Activated gamma-delta T cell (primary cell): Measurements from ENCODE around the gene RBP3.

Experiments used
- DNase-seq: peaks from one replicate; lab custom pipeline; 2025; lab: John Stamatoyannopoulos, UW

RBP3 gene

DNA sequence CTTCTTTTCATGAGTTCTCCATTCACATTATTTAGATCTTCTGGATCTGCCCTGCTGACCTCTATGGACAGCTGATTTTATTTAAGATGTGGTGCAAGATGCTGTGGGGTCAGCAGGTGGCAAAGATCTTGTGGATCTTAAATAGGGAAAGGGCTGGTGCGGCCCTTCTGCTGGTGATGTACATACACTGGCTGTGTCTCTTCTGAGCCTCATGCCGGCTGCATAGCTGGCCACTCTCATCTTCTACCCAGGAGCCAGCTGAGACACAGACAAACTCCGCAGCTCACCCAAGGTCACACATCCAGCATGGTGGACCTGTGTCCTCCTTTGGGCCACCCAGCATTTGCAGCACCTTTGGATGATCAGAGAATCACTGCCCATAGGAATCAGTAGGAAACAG lies 9.7 kb downstream of the RBP3 start:
- DNase-seq, result no peak

DNA sequence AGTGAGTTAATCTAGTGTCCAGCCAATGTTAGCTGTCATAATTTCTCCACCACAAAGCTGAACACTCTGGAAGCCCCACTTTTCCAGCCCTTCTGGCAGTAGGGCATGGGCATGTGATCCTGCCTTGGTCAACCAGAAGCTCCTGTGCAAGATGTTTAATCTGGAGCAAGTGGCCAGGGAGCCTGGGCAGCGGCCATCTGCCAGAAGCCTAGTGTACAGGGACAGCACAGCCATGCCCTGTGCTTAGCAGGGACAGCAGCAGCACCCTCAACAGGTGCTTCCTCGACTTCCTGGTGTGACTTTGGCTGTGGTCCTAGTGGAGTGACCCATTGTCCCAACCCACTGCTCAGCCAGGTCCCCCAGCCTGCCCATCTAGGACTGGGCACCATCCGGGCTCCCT lies 10.3 kb downstream of the RBP3 start:
- DNase-seq, result no peak

DNA sequence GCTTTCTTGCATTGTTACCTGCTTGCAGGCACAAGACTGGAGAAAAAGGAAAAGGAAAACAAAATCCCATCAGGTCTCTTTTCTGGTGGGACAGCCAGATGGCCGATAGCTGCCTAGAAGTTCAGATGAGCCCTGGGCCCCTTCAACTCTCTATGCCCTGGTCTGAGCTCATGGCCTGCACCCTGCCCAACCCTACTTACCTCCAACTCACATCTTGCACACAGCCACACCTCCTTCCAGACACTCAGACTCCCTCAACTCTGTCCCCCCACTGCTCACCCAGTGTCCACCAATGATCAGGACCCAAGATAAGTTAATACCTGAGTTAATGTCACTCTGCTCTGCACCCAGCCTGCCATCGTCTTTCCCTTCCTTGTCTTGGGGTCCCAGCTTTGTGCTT lies 10.9 kb downstream of the RBP3 start:
- DNase-seq, result no peak

DNA sequence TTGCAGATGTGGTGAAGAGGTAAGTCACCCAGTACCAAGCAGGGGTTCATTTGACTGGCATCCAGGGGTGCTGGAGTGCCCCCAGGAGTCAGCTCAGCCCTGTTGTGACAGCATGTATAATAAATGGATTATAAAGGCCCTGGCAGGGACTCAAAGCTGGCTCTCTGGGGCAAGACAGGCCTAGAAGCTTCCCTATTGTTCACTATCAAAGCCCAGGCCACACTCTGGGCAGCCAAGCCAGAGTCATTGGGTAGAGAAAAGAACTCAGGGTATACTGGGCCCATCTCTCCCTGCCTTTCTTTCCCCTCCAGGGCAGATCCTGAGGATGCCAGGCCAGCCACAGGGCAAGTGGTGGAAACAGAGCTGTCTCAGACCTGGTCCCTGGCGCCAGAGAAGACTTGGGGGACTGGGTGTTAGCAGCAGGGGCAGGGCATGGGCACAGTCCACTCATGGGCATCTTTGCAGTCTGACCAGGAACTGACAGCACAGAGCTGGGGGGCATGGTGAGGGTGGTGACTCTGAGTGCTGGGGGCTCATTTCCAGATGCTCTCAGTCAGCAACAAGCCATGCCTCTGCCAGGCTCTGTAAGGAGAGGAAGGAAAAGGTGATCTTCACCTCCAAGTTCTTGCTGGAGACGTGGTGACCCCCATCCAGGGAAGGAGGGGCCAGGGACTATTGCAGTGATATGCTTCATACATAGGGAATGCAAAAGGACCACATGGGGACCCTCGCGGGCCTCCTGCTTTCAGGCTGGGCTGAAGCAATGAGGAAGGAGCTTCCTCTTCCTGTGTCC lies 11.7 kb downstream of the RBP3 start:
- DNase-seq, result no peak

DNA sequence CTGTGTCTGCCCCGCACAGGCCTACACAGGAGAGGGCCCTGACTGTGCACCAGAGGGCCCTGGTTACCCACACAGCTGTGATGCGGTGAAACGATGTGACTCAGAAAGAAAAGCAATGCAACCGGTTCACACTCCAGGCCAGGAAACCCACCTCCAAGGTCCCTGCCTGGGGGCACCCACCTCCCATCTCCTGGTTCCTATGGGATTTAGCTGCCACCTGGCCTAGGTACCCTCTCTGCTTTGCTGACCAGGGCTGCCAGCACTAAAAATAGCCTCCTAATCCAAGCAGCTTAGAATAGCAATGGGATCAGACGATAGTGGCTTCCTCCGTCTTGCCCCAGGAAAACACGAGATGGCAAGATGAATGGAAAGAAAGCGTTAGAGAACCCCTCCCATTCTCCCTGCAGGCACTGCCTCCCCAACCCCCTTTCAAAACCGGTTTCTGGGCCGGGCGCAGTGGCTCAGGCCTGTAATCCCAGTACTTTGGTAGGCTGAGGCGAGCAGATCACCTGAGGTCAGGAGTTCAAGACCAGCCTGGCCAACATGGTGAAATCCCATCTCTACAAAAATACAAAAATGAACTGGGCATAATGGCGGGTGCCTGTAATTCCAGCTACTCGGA lies 12.4 kb downstream of the RBP3 start:
- DNase-seq, result no peak

DNA sequence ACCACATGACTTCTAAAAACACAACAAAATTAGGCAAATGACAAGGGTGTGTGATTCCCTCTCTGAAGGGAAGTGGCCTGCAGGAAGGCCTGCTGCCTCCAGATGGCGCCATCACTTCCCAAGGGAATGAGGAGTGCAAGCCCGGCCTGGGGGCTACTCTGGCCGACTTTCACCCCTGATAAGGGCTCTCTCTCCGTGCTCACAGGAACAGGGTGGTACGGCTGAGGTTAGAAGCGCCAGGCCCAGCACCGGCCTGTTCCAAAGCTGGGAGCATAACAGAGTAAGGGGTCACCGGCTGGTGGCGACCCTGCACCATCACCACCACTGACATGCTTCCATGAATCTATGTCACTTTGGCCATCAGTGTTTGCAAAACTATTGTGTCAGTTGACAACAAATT lies 13.1 kb downstream of the RBP3 start:
- DNase-seq, result no peak

DNA sequence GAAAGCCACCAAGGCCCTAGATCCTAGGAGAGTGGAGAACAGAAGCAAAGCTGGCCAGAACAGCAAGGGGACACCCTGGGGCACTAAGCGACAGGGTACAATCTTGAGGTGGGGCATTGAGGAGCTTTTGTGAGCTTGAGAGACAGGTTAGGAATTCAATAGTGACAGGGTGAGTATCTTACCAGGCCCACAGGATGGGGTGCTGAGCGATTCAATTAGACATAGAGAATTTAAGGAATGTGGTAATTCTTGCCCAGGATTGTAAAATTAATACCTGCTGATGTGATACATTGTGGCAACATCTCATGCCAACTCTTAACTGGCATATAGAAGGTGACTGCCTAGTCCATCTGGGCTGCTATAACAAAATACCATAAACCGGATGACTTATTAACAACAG lies 14.0 kb downstream of the RBP3 start:
- no peak for DNase-seq

DNA sequence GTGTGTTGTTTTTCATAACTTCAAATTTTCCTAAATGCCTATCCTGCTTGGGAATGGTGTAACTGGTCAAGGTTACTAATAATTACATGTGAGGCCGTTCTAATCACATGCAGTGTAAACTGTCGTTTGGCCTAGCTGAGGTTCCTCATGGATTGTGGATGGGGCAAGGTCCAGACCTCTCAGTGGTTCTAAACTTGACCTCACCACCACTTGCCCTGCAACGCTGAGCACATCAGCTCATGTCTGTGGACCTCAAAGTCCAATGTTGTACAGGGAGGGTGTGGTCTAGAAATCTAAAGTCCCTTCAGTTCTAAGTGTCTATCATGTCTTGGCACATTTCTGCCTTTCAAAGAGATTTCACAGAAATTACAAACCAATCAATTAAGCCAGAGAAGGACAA lies 15.6 kb downstream of the RBP3 start:
- DNase-seq, result no peak

DNA sequence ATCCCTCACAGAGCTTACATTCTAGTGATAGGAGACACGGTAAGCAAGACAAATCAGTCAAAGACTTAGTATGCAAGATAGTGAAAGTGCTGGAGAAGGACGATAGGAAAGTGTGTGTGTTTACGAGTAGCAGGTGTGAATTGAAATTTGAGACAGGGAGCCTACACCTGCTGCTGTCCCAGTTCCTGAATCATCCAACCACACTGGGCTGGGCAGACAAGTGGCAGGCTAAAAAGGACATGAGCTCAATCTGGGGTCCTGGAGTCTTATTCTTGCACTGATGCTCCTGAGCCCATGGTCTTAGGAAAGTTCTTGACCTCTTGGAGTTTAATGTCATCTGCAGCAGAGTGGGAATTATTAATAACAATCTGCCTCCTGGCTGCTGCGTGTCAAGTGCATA lies 16.2 kb downstream of the RBP3 start:
- no peak for DNase-seq

DNA sequence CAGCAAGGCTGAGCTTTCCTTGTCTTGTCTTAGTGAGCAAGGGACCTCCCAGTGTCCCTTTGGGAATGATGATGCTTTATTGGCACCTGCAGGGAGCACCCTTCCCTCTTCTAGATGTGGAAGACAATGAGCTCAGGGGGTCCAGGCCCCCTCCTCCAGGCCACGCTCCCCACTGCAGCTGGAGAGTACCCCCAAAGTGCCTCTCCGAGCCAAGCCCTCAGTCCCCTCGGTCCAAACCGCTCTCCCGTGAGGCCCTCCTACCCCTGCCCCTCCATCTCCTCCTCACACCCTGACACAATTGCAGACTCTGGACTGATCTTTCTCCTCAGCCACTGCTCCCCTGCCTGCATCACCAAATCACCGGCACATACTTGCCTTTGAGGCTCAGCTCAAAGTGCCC lies 16.7 kb downstream of the RBP3 start:
- DNase-seq, result no peak

DNA sequence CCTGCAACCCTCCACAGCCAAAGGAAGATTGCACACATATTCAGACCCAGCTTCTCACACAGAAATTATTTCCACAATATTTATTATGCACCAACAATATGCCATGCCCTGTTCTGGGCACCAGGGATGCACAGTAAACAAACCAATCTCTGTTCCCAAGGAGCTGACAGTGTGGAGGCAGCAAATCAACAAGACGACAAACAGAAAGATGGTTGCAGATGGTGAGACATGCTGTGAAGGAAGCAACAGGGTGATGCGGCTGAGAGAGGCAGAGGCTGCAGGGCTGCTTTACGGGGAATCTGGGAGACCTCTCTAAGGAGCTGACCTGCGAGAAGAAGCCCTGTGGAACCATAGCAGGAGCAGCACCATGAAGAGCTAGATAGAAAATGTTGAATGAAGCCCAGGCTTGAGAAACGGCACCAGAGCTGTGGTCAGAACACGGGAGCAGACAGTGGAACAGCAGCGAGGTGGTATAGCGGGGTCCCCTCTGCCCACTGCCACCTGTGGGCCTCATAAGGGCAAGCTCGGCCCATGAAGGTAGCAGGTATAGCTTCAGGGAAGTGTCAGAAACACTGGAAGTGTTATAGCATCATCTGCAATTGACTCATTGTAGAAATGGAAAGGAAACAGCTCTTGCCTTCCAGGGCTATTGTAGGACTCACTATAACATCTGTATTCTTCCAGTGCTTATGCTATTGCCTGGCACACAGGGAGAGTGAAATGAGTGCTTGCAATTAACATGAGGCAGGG lies 17.4 kb downstream of the RBP3 start:
- no peak for DNase-seq

DNA sequence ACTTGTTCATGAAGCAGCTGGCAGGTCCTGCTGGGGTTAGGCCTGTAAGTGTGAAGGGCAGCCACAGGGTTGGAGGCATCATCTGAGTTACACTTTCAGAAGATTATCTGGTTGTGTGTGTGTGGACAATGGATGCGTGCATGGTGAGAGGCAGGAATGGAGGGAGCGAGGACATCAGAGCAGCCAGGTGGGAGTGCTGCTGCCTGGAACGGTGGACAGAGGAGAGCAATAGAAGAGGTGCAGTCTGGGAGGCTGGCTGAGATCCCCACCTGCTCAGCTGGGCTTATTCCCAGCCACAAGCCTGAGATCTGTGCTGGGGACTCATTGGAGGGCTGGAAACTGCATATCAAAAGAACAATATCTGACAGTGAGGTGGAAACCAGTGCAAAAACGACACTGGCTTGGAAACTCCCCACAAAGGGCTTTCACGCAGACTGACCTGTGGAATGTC lies 18.0 kb downstream of the RBP3 start:
- DNase-seq, result no peak

DNA sequence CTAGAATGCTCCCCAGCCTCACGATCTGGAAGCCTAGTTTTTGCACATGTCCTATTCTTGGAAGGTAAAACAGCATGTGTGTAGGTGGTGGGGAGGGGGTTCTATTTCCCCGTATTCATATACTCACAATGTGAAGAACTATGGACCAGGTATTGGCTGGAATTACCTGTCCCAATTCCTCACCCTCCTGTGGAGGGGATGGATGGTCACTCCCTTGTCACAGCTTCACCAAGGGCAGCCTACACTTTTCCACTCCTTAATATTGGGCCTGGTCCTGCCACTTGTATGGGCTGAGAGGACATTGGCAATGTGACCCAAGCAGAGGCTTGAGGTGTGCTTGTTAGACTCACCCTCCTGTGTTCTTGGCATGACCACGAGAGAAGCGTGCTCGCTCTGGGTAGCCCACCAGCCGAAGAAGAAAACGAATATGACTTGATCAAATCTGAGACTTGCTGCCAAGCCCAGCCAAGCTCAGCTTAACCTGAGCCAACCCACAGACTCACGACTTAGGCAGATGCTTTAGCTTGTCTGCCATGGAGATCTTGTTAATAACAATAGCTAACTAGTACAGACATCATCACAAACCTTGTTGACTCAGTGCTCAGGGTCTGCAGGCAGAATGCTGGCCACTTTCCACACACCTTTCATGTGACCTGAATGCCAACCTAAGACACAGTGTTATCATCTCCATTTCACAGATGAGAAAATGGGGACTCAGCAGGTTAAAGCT lies 18.7 kb downstream of the RBP3 start:
- DNase-seq, result no peak

DNA sequence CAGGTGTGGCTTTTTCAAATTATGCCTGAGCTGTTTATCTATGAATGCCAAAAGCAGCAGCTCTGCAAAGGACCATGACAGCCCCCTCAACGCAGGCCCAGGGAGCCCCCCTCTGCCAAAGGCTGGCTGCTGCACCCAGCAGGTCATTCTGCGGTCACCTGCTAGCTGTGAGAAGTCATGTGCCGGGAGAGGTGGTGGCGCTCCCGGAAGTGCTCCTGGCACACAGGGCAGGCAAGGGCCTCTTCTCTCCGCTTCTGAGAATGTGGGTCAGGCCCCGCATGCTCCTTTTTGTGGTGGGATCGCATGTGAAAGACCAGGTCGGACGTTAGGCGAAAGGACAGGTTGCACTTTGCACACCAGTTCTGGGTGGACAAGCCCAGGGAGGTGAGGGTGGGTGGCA lies 19.5 kb downstream of the RBP3 start:
- DNase-seq, result no peak

DNA sequence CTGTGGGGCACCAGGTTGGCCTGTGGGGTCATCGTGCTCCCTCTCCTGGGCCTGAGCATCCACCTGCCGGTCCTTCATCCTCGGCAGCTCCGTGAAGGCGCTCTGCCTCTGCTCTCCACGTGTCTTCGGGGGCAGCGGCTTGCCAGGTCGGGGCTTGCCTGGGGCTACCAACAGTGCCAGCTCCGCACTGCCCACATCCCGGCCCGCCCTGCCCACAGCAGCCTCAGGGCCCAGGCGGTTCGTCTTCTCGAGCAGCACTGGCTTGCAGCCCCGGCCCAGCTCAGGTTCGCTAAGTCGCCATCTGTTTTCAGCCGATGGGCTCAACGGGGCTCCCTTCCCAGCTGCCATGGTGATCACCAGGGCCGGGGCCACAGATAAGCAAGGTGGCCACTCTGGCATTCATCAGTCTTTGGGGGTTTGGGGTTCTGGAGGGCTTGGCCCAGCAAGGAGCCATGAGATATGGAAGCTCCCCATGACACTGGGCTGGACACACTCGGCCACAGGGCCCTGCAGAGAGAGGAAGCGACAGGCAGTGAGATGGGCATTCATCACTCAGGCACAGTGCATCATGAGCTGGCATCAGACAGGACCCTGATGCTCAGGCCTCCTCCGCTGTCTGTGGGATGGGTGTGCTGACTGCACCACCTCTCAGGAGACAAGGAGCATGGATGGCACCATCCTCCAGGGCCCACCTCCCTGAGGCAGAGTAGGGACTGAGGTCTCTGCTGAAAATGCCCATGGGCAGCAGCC lies 20.4 kb downstream of the RBP3 start:
- no peak for DNase-seq

DNA sequence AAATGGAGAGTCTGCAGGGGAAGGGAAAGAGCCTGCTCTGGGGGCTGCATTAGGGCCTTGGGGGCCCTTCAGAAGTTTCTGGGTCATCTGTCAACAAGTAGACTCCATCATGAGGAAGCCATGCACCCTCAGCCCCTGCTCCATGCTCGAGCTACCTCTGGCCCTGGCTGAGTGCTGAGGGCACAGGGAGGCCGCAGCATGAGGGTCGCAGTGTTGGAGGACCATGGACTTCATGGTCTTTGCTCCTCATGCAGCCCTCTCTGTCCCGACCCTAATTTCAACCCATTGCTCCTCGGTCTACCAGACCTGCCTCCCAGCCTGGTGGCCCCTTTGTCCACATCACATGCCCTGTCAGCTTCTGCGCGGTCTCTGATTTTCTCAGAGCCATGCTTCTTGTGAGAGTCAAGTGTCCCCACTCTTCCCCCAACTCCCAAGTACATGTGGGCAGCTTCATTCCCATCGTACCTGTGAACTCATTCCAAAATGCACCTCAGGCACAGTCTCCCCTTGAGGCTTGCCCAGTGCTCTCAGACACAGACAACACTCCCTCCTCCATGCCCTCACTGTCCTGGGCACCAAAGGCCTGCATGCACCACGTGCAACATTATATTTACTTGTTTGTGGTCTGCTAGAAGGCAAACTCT lies 21.2 kb downstream of the RBP3 start:
- DNase-seq, result no peak

DNA sequence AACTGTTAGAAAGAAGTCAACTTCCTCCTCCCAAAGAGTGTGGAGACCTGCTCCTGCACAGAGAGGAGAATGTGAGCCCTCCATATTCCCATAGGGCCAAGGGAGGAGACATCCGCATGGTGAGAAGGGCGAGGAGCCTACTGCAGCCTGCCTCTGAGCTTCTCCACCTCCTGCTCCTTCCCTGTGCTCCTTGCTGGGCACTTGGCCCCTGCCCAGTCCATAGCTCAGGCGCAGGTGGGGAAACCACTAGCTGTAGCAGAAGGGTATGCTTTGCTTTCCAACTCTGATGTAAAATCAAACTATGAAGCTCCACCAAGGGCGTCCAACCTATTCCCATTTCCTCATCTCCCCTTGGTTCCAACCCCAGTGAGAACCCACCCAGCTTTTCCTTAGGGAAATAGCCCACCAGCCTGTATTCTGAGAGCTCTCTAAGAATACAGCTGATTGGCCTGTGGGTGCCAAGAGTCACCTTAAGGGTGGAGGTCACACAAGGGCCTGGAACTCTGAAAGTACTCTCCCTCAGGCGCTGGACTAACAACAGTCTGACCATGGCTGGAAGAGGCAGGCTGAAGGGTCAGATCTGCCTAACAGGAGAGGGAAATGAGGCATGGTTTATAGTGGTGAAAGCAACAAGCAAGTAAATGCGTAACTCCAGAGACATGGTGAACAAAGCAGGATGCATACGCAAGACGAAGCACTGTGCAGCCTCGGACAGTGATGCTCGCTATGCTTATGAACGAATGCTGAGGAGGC lies 22.0 kb downstream of the RBP3 start:
- DNase-seq, result no peak

DNA sequence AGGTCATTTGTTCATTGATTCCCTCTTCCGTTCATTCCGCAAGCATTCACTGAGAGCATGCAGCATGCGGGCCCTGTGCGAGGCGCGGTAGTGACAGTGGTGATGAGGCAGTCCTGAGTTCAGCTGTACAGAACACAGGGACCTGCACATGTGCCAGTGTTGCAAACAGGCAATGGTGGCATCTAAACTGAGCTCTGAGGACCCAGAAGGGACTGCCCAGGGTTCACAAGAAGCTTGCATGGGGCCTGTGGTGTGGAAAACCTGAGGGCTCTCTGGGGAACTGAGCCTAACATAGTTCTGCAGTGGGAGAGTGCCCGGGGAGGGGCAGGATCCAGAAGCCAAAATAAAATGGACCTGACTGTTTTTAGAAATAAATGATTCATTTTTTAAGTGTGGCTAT lies 22.7 kb downstream of the RBP3 start:
- DNase-seq, result no peak

DNA sequence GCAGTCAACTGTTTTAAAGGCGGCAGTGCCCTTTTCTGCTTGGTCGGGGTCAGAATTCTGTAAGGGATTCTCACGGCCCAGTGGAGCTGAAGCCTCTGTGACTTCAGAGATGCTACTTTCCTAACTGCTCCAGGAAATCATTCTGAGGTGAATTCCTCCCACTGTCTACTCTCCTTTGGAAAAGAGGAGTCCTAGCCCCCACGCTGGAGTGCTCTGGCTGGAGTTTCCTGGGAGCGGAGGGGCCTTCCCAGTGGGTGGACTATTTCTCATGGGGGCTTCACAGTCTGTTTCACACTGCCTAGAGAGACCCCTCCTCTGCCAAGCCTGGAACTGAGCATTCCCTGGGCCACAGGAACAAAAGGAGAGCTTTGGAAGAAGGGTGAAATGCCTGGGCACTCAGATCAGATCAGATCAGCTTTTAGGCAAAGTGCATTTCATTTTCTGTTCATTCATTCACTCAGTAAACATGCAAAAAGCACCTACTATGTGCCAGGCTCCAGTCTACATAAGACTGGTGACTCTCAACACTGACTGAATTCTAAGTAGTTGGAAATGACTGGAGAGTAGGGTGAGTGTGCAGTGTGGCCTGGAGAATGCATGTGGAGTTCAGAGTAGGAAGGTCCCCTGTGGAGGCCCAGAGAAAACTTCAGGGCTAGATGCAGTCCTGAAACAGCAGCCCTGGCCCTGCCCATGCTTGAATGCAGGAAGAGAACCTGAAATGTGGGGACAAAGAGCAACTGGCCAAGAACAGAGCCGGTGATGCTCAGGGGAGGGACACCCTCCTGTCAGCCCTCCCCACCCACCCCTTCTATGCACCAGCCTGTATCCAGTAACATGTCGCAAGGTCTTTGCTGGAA lies 23.7 kb downstream of the RBP3 start:
- DNase-seq, result no peak
